ENCODE results near the gene SLC66A2. TPM values are rescaled to one million over a fixed set of nuclear protein-coding genes. Genes with fewer than 3 reads are reported as not detected.

Gene SLC66A2
- total RNA-seq, 4 donors from 2014 or later, result 93.5 to 193 (median 100) TPM

GRCh38 chr18:79917853-79918614, 33.4 kb downstream of the SLC66A2 start:
- Histone ChIP-seq H3K4me3 (replicated peaks in 1 of 3) (no peak overlapping the region), H3K4me1 (peaks cover 0 to 5% of the 10 kb centered on the region in 2 donors), H3K27ac (no peak overlapping the region), H3K36me3 (peaks cover 23 to 43% of the 10 kb centered on the region in 2 donors), H3K9me3 (no peaks in the 10 kb centered on the region), H3K27me3 (no peaks in the 10 kb centered on the region)
- WGBS, 2 donors, result 94 to 95% methylated on average over 22 to 25 of the region's 25 CpGs
- TF ChIP-seq, protein P1, sequence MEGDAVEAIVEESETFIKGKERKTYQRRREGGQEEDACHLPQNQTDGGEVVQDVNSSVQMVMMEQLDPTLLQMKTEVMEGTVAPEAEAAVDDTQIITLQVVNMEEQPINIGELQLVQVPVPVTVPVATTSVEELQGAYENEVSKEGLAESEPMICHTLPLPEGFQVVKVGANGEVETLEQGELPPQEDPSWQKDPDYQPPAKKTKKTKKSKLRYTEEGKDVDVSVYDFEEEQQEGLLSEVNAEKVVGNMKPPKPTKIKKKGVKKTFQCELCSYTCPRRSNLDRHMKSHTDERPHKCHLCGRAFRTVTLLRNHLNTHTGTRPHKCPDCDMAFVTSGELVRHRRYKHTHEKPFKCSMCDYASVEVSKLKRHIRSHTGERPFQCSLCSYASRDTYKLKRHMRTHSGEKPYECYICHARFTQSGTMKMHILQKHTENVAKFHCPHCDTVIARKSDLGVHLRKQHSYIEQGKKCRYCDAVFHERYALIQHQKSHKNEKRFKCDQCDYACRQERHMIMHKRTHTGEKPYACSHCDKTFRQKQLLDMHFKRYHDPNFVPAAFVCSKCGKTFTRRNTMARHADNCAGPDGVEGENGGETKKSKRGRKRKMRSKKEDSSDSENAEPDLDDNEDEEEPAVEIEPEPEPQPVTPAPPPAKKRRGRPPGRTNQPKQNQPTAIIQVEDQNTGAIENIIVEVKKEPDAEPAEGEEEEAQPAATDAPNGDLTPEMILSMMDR (IDR thresholded peaks at IDR 0.05), result no peak
- no peak for TF ChIP-seq POLR2A (IDR thresholded peaks at IDR 0.05)
- intact Hi-C loops (cut with DNase I), result no loop called here
- no peak for DNase-seq

GRCh38 chr18:79917169-79917852, 34.1 kb downstream of the SLC66A2 start:
- no peak for TF ChIP-seq POLR2A (IDR thresholded peaks at IDR 0.05)
- TF ChIP-seq, protein P1 (IDR thresholded peaks at IDR 0.05), result no peak
- intact Hi-C loops (cut with DNase I), result no loop called here
- Histone ChIP-seq H3K9me3 (no peaks in the 10 kb centered on the region), H3K4me1 (no peaks in the 10 kb centered on the region), H3K4me3 (replicated peaks in 1 of 3) (no peak overlapping the region), H3K27ac (no peak overlapping the region), H3K36me3 (peaks cover 23 to 47% of the 10 kb centered on the region in 2 donors), H3K27me3 (no peaks in the 10 kb centered on the region)
- 95 to 97% methylated on average over 9 to 15 of the region's 28 CpGs for WGBS, 2 donors
- DNase-seq, result no peak

- WGBS, 2 donors, result 94 to 99% methylated on average over 19 to 24 of the region's 24 CpGs
- H3K27me3 ChIP-seq, result no peaks in the 10 kb centered on the region
- no peak overlapping the region for H3K4me3 ChIP-seq (replicated peaks in 1 of 3)
- no peak for DNase-seq
- intact Hi-C loops (cut with DNase I), result no loop called here
- no peaks in the 10 kb centered on the region for H3K9me3 ChIP-seq
- H3K4me1 ChIP-seq, result no peaks in the 10 kb centered on the region
- no peak overlapping the region for H3K27ac ChIP-seq
- TF ChIP-seq, protein P1 (IDR thresholded peaks at IDR 0.05), result no peak
- TF ChIP-seq POLR2A (IDR thresholded peaks at IDR 0.05), result no peak
- H3K36me3 ChIP-seq, result peaks cover 23 to 47% of the 10 kb centered on the region in 2 donors
Measured at GRCh38 chr18:79916546-79917168, 34.8 kb downstream of the SLC66A2 start.

- H3K4me1 ChIP-seq, result no peaks in the 10 kb centered on the region
- H3K27me3 ChIP-seq, result no peaks in the 10 kb centered on the region
- DNase-seq, result no peak
- TF ChIP-seq, protein P1 (IDR thresholded peaks at IDR 0.05), result no peak
- TF ChIP-seq POLR2A (IDR thresholded peaks at IDR 0.05), result no peak
- no peak overlapping the region for H3K4me3 ChIP-seq (replicated peaks in 1 of 3)
- H3K27ac ChIP-seq, result no peak overlapping the region
- H3K9me3 ChIP-seq, result no peaks in the 10 kb centered on the region
- H3K36me3 ChIP-seq, result peaks cover 23 to 47% of the 10 kb centered on the region in 2 donors
- WGBS, 2 donors, result 69 to 77% methylated on average over 23 to 26 of the region's 26 CpGs
- intact Hi-C loops (cut with DNase I), result no loop called here
Measured at GRCh38 chr18:79916128-79916494, 35.3 kb downstream of the SLC66A2 start.
